GM12892 (cell line): Measurements from ENCODE around the gene PYGB.

Source experiments
- POLR2A ChIP-seq: IDR thresholded peaks from 2 replicates; pipeline ENCODE4 v1.6.1; 2011; ENCODE audit warnings: low read depth, low read length, control low read depth
- POLR2AphosphoS5 ChIP-seq: IDR thresholded peaks from 2 replicates; pipeline ENCODE4 v1.6.1; 2011; ENCODE audit warnings: low read depth, low read length, control low read depth
- TAF1 ChIP-seq: IDR thresholded peaks from 2 replicates; pipeline ENCODE4 v1.6.1; 2011; ENCODE audit warnings: low read depth, mild to moderate bottlenecking, control low read depth, low read length, borderline replicate concordance

DNA sequence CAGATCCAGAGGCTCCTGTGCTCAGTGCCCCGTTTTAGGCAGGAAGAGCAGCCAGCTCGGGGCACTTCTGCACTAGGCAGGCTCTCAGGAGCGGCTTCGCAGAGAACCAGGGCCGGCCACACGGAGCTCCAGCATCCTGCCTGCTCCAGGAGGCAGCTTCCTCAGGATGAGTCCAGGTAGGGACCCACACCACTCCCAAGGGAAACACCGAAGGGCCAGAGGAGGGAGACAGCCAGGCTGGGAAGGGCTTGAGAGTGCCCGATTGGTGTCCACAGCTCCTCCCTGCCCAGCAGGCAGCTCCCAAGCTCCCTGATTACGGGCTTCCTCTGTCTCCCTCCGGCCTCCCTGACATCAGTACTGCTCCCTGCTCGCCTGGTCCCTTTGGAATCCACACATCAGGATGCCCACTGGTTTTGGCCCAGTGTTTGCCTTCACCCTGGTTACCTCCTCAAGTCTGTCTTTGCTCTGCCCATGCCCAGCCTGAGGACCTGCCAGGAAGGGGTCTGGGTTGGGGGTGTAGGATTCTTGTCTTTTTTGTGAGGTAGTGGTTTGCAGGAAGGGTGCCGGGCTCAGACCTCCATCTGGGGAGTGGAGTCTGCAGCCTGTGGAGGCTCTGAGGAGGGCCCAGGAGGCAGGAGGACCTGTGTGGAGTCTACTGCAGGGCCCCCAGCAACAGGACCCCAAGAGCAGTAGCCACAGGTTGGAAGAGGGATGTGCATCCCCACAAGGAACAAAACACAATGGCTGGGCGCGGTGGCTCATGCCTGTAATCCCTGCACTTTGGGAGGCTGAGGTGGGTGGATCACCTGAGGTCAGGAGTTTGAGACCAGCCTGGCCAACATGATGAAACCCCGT is 11.2 kb upstream of the PYGB start:
- TF ChIP-seq TAF1 (no peak), POLR2A (no peak), POLR2AphosphoS5 (no peak)
